Hepatocyte (in vitro differentiated cells): ENCODE measurements around the gene CA14.

Source experiments
- CTCF ChIP-seq: fragments of 200-600 bp; sonication (generic); IDR thresholded peaks from 2 replicates; pipeline ENCODE4 v1.5.1; 2016; ENCODE audit warnings: antibody characterized with exemption, mild to moderate bottlenecking; ENCODE audit not compliant: poor library complexity
- EZH2 ChIP-seq: fragments of 200-600 bp; sonication (generic); IDR thresholded peaks from 2 replicates; pipeline ENCODE4 v1.6.1; 2016; ENCODE audit warnings: antibody characterized with exemption, mild to moderate bottlenecking, borderline replicate concordance

- TF ChIP-seq EZH2 (no peak), CTCF (no peak)
Observed at GRCh38 chr1:150210706-150211105, 46.9 kb upstream of the CA14 start.
